HG03039 (cell line): ENCODE measurements around the gene LIN52.

Source experiments
- ATAC-seq: cut with Tn5 transposase; IDR thresholded peaks from one replicate; pipeline ENCODE4 v1.9.1; 2021; ENCODE audit warnings: mild to moderate bottlenecking, moderate library complexity; ENCODE audit not compliant: unreplicated experiment

Gene LIN52

GRCh38 chr14:74221741-74222140 is 137.0 kb downstream of the LIN52 start:
- no peak for ATAC-seq

- ATAC-seq: no peak
Observed at GRCh38 chr14:74223016-74223415, 138.3 kb downstream of the LIN52 start.

GRCh38 chr14:74231784-74232183 is 147.0 kb downstream of the LIN52 start:
- ATAC-seq: no peak

- no peak for ATAC-seq
Observed at GRCh38 chr14:74235017-74235416, 150.3 kb downstream of the LIN52 start.

DNA sequence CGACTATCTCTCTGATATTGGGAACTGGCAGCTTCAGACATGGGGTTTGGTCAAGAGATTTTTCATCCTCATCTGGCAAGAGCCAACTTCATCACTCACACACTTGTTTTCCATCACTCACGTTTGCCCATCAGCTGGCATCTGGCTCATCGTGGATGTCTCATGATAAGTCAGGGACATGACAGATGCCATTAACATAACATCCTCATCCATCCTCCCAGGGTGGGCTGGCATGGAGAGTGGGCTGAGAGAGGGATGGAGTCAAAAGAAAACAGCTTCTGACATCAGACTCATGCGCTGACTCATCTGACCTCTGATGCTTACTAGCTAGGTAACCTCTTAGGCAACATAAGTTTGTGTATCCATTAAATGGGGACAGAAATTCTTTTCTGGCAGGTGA is 152.7 kb downstream of the LIN52 start:
- no peak for ATAC-seq

DNA sequence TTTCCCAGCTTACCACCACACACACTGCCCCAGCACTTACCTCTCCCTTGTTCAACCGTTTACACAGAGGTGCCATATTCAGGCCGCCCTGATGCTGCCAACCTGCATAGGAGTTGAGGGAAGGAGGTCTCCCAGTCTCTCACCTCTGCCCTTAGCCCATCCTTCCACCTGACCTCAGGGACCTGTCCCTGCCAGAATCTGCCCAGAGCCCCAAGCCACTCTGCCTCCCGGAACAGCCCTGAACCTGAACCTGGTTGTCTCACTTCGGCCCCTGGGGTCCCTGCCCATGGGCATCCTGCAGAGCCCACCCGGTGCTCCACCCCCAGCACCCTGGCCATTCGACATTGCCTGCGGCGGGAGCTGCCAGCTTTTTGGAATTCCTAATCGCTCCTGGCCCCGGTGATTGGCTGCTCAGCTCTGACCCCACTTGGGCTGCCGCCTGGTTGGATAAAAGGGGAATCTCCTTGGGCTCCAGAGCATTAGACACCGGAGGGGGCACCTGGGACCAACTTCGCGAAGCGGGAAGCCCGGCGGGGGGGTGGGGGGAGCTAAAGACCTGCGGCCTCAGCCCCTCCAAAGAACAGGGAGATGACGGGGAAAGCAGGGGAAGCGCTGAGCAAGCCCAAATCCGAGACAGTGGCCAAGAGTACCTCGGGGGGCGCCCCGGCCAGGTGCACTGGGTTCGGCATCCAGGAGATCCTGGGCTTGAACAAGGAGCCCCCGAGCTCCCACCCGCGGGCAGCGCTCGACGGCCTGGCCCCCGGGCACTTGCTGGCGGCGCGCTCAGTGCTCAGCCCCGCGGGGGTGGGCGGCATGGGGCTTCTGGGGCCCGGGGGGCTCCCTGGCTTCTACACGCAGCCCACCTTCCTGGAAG is 154.5 kb downstream of the LIN52 start, which contains the start of gene VSX2:
TSS of gene VSX2 (plus strand) at position 476 of the 874 bp plus-strand sequence. CDS start at position 589, 113 bp downstream.
- ATAC-seq: no peak

DNA sequence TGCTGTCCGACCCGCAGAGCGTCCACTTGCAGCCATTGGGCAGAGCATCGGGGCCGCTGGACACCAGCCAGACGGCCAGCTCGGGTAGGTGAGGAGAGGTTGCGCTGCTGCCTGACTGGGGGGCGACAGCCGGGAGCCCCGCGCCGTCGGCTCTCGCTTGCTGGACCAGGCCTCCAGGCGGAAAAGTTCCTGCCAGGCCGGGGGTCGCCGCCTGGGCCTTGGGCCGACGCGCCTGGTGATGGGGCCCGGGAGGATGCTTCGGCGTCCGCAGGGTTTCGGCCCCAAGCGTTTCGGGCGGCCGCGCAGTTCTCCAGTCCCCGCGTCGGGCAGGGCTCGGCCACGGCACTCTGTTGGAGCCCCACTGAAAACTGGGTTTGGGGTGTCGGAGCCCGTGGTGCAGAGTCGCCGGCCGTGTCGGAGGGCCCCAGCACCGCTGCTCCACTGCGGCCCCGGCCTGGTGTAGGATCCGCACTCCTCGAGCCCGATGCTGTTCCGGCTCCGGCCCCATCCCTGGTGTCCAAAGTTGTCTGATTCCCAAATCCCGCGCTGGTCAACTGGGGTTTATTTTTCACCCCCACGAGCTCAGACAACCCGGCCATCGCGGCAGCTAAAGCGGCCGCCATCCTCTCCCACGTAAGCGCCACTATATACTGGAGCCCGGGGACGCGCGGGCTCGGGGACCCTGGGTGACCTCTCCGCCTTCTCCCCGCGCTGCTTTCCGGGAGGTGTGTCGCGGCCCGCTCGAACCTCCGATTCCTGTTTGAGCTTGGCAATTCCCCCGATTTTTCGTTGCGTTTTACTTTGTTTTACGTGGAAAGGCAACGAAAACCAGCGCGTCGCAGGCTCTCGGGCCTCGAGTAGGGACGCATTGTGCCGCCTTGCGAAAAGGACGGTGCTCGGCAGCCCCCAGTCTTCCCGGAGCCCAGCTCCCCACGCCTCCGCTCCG is 155.4 kb downstream of the LIN52 start:
- ATAC-seq: no peak

DNA sequence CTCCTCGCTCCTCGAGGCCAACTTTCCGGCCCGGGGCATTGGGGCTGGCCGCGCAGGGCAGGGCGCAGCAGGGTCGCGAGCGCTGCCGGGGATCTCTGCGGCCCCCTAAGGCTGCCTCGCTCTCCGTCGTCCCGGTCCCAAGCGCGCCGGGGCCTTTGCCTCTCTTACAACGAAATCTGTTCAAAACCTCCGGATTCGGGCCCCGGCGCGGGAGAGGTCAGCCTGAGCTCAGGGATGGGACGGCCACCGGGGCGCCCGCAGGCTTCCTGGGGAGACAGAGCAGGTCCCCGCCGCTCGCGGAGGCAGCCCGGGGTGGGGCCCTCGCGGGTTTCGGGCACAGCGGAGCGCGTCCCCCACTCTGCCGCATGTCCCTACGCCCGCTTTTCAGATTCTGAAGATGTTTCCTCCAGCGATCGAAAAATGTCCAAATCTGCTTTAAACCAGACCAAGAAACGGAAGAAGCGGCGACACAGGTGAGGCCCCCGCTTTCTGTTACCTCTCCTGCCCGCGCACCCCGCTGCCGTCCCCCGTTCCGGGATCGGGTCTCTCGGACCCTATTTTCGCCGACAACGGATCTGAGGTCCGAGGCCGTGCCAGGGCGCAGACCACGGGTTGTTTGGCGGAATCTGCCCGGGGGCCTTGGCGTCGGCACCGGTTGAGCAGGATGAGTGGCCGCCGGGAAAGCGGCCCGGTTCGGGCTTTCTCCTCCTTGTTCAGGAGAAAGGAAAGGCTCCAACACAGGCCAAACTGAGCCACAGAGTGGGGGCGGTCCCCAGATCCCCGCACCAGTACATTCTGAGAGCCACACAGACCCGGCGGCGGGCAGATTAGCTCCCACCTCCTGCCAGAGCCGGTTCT is 156.3 kb downstream of the LIN52 start:
- no peak for ATAC-seq

- ATAC-seq: no peak
Observed at GRCh38 chr14:74241652-74242017, 156.9 kb downstream of the LIN52 start.

- no peak for ATAC-seq
Observed at GRCh38 chr14:74242021-74242779, 157.4 kb downstream of the LIN52 start.

- no peak for ATAC-seq
Observed at GRCh38 chr14:74242780-74243042, 158.0 kb downstream of the LIN52 start.

DNA sequence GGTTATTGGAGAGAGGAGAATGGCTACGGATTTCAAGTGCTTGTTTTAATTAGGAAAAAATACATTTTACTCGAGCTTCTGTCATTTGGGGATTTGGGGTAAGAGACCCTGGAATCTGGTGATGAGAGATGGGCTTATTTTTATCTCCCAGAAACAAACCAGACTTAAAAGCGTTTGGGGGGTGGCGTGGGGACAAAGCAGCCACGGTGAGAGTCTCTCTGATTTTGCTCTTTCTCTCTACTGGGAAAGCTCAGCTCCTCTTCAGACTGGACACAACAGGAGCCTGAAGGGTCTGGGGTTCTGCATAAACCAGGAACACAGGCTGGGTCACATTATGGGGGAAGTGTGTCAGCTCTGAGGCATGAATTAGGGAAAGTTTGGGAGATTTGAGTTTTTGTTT is 158.3 kb downstream of the LIN52 start:
- ATAC-seq: no peak

- no peak for ATAC-seq
Observed at GRCh38 chr14:74244115-74244514, 159.4 kb downstream of the LIN52 start.

DNA sequence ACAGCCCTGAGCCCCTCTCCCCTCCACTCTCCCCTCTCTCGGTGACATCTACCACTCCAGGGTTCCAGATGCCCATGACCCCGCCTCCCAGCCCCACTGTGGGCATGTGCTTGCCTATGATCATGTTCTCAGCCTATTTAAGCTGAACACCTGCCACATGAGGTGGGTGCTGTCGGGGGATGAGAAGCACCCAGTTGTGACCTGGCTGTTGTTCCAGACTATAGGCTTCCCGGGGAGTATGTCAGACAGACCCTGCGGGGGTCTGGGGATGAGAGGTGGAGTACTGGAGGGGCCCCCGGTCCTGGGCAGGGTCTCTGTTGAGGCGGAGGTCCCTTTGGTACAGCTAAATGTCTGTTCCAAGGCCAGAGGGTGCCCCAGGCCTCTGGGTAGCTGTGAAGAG is 160.5 kb downstream of the LIN52 start:
- ATAC-seq: no peak

GRCh38 chr14:74246542-74246941 is 161.8 kb downstream of the LIN52 start:
- ATAC-seq: no peak

DNA sequence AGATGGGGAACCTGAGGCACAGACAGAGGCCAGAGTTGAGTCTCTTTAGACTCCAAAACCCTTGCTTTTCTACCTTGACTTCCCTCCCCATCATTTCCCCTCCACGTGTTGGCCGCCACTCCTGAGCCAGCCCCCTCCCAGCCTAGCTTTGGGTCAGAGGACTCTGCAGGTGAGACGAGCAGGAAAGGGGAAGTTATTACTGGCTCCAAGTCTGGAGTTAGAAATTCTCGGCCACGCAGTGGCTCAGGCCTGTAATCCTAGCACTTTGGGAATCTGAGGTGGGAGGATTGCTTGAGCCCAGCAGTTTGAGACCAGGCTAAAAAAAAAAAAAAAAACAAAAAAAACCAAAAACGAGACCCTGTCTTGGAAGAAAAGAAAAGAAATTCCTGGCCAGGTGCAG is 163.3 kb downstream of the LIN52 start:
- no peak for ATAC-seq

DNA sequence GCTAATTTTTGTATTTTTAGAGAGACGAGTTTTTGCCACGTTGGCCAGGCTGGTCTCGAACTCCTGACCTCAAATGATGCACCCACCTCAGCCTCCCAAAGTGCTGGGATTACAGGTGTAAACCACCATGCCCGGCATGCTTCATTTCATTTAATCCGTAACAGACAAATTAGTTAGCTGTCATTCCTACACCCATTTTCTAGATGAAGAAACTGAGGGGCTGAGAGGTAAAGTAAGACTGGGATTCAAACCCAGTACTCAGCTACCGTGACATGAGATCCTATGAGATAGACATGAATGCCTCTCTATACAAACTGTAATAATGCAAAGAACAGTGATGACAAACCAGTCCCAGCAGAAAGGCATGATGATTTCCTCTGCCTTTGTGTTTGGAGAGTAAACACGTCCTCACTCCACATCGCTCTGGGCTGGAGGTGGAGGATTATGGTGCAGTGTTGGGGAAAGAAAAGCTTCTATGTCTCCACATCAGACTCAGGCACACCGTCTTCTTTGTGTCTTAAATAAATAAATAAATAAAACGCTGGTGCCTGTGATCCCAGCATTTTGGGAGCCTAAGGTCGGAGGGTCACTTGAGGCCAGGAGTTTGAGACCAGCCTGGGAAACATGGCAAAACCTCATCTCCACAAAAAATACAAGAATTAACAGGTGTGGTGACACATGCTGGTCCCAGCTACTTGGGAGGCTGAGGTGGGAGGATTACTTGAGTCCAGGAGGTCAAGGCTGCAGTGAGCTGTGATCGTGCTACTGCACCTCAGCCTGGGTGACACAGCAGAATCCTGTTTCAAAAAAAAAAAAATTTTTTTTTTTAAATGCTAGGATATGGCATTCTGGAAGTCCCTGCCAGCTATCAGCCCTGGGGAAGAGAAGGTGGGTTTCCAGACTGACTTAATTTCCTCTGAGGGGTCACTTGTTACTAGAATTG is 164.9 kb downstream of the LIN52 start:
- ATAC-seq: no peak
